Spleen (tissue), 11 donors: Measurements from ENCODE around the gene ARID1A. TPM values are rescaled to one million over a fixed set of nuclear protein-coding genes. Genes with fewer than 3 reads are reported as not detected.
A peak's percentile ranks its signal among the peaks of the same experiment; 100 is the strongest.

ENCODE experiments used
- DNase-seq: peaks from one replicate; pipeline ENCODE4 v3.0.0-alpha.2; 2020
- H3K27ac ChIP-seq, 8 donors: fragments of 200-600 bp; sonication (generic) in 7 of 8; 1 replicate in 4 of 8; 2 replicates in 4 of 8; pipeline versions ENCODE4 v1.5.0 to v1.8.0; 2016 to 2021; ENCODE audit warnings: inconsistent platforms in 4 of 8, mild to moderate bottlenecking in 4 of 8, moderate library complexity in 1 of 8
- H3K27me3 ChIP-seq, 7 donors: fragments of 200-600 bp; sonication (generic) in 6 of 7; replicated peaks in 1 of 7; 1 replicate in 4 of 7; 2 replicates in 3 of 7; pipeline versions ENCODE4 v1.5.0 to v1.8.0; 2016 to 2021; ENCODE audit warnings: inconsistent platforms in 3 of 7, mild to moderate bottlenecking in 1 of 7
- H3K36me3 ChIP-seq, 6 donors: fragments of 200-600 bp; sonication (generic) in 5 of 6; 1 replicate in 4 of 6; 2 replicates in 2 of 6; pipeline versions ENCODE4 v1.5.0 to v1.8.0; 2016 to 2021; ENCODE audit warnings: inconsistent platforms in 2 of 6
- H3K4me1 ChIP-seq, 6 donors: fragments of 200-600 bp; sonication (generic) in 5 of 6; 1 replicate in 3 of 6; 2 replicates in 3 of 6; pipeline versions ENCODE4 v1.5.0 to v1.8.0; 2016 to 2021; ENCODE audit warnings: inconsistent platforms in 3 of 6
- H3K4me3 ChIP-seq, 8 donors: fragments of 200-600 bp; sonication (generic) in 7 of 8; 1 replicate in 4 of 8; 2 replicates in 4 of 8; pipeline versions ENCODE4 v1.5.0 to v1.8.0; 2016 to 2021; ENCODE audit warnings: inconsistent platforms in 4 of 8, mild to moderate bottlenecking in 4 of 8, moderate library complexity in 2 of 8
- H3K9me3 ChIP-seq, 8 donors: fragments of 200-600 bp; sonication (generic) in 7 of 8; 1 replicate in 4 of 8; 2 replicates in 4 of 8; pipeline versions ENCODE4 v1.5.0 to v1.8.0; 2016 to 2021; ENCODE audit warnings: inconsistent platforms in 4 of 8
- CTCF ChIP-seq, 11 experiments: fragments of 200-600 bp in 7 of 11; fragments of 450-650 bp in 4 of 11; sonication (generic) in 4 of 11; IDR thresholded peaks in 8 of 11; conservative IDR thresholded peaks in 3 of 11; 1 replicate in 7 of 11; 2 replicates in 4 of 11; pipeline versions ENCODE4 v1.4.0 to v1.8.0; 2016 to 2021; ENCODE audit warnings: antibody characterized with exemption in 11 of 11, inconsistent platforms in 4 of 11, mild to moderate bottlenecking in 1 of 11
- POLR2A ChIP-seq, 3 donors: fragments of 450-650 bp; IDR thresholded peaks; one replicate each; pipeline ENCODE4 v1.5.1; 2017; ENCODE audit warnings: antibody characterized with exemption in 3 of 3, mild to moderate bottlenecking in 1 of 3
- POLR2AphosphoS5 ChIP-seq, 3 donors: sonication (generic); formaldehyde crosslinking; IDR thresholded peaks; one replicate each; pipeline ENCODE4 v1.5.1; 2017; ENCODE audit warnings: antibody characterized with exemption in 3 of 3
- WGBS, 5 donors: extraction: QIAGEN DNeasy Blood & Tissue Kit in 3 of 5; methylation state at CpG; one replicate each; pipeline versions ENCODE4 v1.1.5 to v1.1.7; 2013 to 2018; 5-methylcytosine and 5-hydroxymethylcytosine counted together
- intact Hi-C: fragments of 100-400 bp; cut with DNase I; formaldehyde crosslinking; loops from one replicate; pipeline ENCODE4 v1.15.0; 2023; ENCODE audit warnings: low total_unique reads
- polyA plus RNA-seq, 3 donors: library from polyadenylated mRNA; stranded (reverse); fragments of 200-250 nt; gene quantifications; one replicate each; pipeline ENCODE4 v1.2.1, GENCODE V29; 2013
- total RNA-seq, 7 donors: library from RNA; depleted of rRNA in 3 of 7; stranded (reverse); fragments of >200 nt in 3 of 7; fragmentation: NEBNext Ultra II Directional in 4 of 7; extraction: Animal tissue kit (Norgen Biotek cat#: 25700) in 4 of 7; gene quantifications; one replicate each; pipeline versions ENCODE4 v1.1.0 to v1.2.1, GENCODE V29; 2016 to 2021
- donor health status: healthy with polysubstance abuse.
- donor health status: DM: no; HTN: no; CAD: no; lungs with moderate emphysema.
- donor health status: DM: no; HTN: no; CAD: no.
- donor health status: Bipolar disorder and iron deficiency.
- donor health status: healthy.
- donor health status: DM: no; HTN: no; CAD: no.
- donor health status: DM: yes; HTN: yes; CAD: no.

The ARID1A gene
- total and polyA plus RNA-seq, 10 donors = 9.8 to 121 (median 91.8) TPM

- Histone ChIP-seq H3K27ac (peak within 1 kb of the TSS; percentile 53 to 94 (median 86)), H3K27me3 (no peaks in the 10 kb centered on the region), H3K4me1 (peaks cover 32 to 70% (median 56%) of the 10 kb centered on the region in 6 donors), H3K9me3 (no peaks in the 10 kb centered on the region), H3K4me3 (peak within 1 kb of the TSS; percentile 42 to 87 (median 64)), H3K36me3 (peaks cover 0 to 12% (median 2%) of the 10 kb centered on the region in 6 donors)
- TF ChIP-seq POLR2A (IDR thresholded peaks at IDR 0.05) (peak in 1 of 3 donors; percentile 64), POLR2AphosphoS5 (IDR thresholded peaks at IDR 0.05) (peak; percentile 12 to 60 (median 54)), CTCF (IDR thresholded peaks at IDR 0.05 in 8 of 11, conservative IDR thresholded peaks at IDR 0.05 in 3 of 11) (peak in 10 of 11 experiments; percentile 32 to 77 (median 58))
- peak; percentile 95 for DNase-seq
- WGBS, 5 donors = 0 to 2% (median 1%) methylated on average over 28 to 107 of the region's 107 CpGs
- intact Hi-C loops = no loop called here
These were observed 130.7 kb downstream of the ARID1A start, which contains the start of gene ZDHHC18 for GRCh38 chr1:26826261-26827105. ZDHHC18 (plus strand) TSS chr1:26826688; CDS start chr1:26826805, 117 bp downstream.

GRCh38 chr1:26827106-26827604 lies 131.3 kb downstream of the ARID1A start:
- intact Hi-C loops = no loop called here
- 3 to 5% (median 4%) methylated on average over 16 to 17 of the region's 17 CpGs for WGBS, 5 donors
- Histone ChIP-seq H3K4me3 (peak overlapping the region; percentile 42 to 87 (median 64)), H3K27me3 (no peaks in the 10 kb centered on the region), H3K36me3 (peaks cover 0 to 18% (median 4%) of the 10 kb centered on the region in 6 donors), H3K9me3 (no peaks in the 10 kb centered on the region), H3K27ac (peak overlapping the region; percentile 38 to 94 (median 86)), H3K4me1 (peaks cover 32 to 71% (median 61%) of the 10 kb centered on the region in 6 donors)
- peak; percentile 82 for DNase-seq
- TF ChIP-seq CTCF (IDR thresholded peaks at IDR 0.05 in 8 of 11, conservative IDR thresholded peaks at IDR 0.05 in 3 of 11) (no peak), POLR2AphosphoS5 (IDR thresholded peaks at IDR 0.05) (no peak), POLR2A (IDR thresholded peaks at IDR 0.05) (no peak)

- Histone ChIP-seq H3K4me1 (peaks cover 32 to 76% (median 66%) of the 10 kb centered on the region in 6 donors), H3K9me3 (no peaks in the 10 kb centered on the region), H3K27me3 (no peaks in the 10 kb centered on the region), H3K27ac (peak overlapping the region; percentile 38 to 94 (median 86)), H3K4me3 (peak overlapping the region; percentile 42 to 87 (median 64)), H3K36me3 (peaks cover 0 to 23% (median 9%) of the 10 kb centered on the region in 6 donors)
- WGBS, 5 donors = 40 to 55% (median 50%) methylated on average over 11 of the region's 11 CpGs
- TF ChIP-seq POLR2A (IDR thresholded peaks at IDR 0.05) (no peak), CTCF (IDR thresholded peaks at IDR 0.05 in 8 of 11, conservative IDR thresholded peaks at IDR 0.05 in 3 of 11) (no peak), POLR2AphosphoS5 (IDR thresholded peaks at IDR 0.05) (no peak)
- intact Hi-C loops = no loop called here
- peak; percentile 73 for DNase-seq
These were observed 131.8 kb downstream of the ARID1A start for GRCh38 chr1:26827663-26828062.
